ENCODE measurements around the gene IFNGR1.

DNA sequence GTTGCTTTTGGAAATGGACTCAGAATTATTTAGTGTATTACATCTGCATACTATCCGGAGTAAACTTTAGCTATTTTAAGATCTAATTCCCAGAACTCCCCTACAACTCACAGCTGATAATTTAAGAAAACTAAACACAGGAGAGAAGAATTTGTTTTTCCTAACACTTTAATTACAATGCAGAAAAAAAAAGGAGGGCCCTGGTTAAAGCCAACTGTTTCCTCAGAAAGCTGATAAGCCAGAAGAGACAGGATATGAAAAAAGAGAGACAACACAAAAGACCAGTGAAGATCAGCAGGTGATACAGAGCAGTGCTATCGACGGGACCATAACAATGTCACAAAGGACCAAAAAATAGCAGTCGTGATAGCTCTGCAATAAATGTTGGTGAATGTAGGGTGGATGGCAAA, 5.8 kb downstream of the IFNGR1 start:
- TF ChIP-seq, protein P1, sequence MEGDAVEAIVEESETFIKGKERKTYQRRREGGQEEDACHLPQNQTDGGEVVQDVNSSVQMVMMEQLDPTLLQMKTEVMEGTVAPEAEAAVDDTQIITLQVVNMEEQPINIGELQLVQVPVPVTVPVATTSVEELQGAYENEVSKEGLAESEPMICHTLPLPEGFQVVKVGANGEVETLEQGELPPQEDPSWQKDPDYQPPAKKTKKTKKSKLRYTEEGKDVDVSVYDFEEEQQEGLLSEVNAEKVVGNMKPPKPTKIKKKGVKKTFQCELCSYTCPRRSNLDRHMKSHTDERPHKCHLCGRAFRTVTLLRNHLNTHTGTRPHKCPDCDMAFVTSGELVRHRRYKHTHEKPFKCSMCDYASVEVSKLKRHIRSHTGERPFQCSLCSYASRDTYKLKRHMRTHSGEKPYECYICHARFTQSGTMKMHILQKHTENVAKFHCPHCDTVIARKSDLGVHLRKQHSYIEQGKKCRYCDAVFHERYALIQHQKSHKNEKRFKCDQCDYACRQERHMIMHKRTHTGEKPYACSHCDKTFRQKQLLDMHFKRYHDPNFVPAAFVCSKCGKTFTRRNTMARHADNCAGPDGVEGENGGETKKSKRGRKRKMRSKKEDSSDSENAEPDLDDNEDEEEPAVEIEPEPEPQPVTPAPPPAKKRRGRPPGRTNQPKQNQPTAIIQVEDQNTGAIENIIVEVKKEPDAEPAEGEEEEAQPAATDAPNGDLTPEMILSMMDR (IDR thresholded peaks at IDR 0.05) = no peak
- no peak for TF ChIP-seq POLR2A (IDR thresholded peaks at IDR 0.05)

Measured in breast epithelium (tissue), 3 donors.